GM18520 (cell line): ENCODE data around the gene SBNO2.

Experiments
- ATAC-seq: cut with Tn5 transposase; IDR thresholded peaks from one replicate; pipeline ENCODE4 v1.9.1; 2021; ENCODE audit not compliant: unreplicated experiment

SBNO2 gene

DNA sequence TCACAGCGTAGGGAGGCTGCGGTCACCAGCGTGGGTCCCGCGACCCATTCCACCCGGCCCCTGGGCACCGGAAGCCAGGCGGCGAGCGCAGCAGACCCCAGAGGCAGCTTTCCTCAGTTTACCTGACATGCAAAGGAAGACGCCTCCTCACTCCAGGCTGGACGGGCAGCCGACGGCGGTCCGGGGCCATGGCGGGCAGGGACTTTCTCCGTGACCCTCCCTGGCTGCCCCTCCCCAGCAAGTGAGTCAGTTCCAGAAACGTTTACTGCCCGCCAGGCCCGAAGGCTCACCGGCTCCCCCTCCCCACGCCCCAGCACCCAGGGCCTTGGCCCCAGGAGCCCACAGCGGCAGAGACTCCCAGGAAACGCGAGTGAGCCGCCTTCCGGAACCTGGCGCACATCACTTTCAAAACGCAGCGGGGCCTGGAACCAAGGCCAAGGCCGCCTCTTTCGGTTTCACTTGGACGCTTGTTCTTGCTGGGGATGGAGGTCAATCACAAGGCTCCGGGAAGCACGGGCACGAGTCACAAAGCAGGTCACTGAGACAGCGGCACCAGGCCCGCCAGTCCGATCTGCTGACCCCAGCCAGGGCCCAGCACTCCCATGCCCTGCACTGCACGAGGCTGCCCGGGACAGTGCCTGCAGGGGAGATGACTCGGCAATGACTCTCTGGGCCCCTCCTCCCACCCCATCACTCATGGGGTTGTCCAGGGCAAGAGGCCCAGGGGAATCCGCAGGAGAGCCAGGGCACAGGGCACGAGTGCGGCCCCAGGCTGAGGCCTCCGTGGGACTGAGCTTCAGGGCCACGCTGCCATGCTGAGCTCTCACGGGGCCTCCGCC, 5.3 kb downstream of the SBNO2 start:
- ATAC-seq: no peak

GRCh38 chr19:1167687-1168571, 6.1 kb downstream of the SBNO2 start:
- no peak for ATAC-seq

- no peak for ATAC-seq
Observed at GRCh38 chr19:1166872-1167573, 7.0 kb downstream of the SBNO2 start.

DNA sequence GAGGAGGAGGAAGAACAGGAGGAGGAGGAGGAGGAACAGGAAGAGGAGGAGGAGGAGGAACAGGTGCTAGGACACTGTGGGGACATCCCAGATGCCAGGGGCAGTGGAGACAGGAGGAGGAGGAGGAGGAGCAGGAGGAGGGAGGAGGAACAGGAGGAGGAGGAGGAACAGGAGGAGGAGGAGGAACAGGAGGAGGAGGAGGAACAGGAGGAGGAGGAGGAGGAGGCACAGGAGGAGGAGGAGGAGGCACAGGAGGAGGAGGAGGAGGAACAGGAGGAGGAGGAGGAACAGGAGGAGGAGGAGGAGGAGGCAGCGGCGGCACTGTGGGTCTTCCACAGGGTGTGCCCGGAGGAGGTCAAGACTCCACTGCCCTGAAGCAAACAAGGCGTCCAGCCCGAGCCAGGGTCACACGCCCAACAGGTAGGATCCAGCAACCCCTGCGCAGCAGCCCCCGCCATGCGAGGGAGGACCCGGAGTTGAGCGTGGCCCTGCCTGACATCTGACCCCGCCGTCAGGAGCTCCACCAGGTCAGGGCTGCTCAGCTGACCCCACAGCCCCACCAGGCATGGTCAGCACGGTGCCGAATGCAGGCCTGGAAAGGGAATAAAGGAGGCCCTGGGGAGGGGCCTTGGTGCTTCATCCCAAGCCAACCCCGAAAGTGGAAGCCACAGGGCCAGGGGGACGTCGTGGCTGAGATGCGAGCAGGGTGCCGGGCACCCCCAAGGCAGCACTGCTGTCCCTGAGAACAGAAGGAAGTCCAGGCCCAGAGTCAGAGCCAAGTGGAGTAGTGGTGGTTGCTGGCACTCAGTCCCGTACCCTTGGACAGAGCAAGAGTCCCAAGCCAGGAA, 9.2 kb downstream of the SBNO2 start:
- ATAC-seq: no peak

- ATAC-seq: no peak
Observed at GRCh38 chr19:1163934-1164683, 10.0 kb downstream of the SBNO2 start.

GRCh38 chr19:1163283-1163933, 10.7 kb downstream of the SBNO2 start:
- no peak for ATAC-seq

GRCh38 chr19:1162404-1163282, 11.4 kb downstream of the SBNO2 start:
- no peak for ATAC-seq

GRCh38 chr19:1161716-1162115, 12.4 kb downstream of the SBNO2 start:
- no peak for ATAC-seq

- ATAC-seq: no peak
Observed at GRCh38 chr19:1159864-1160595, 14.0 kb downstream of the SBNO2 start.

DNA sequence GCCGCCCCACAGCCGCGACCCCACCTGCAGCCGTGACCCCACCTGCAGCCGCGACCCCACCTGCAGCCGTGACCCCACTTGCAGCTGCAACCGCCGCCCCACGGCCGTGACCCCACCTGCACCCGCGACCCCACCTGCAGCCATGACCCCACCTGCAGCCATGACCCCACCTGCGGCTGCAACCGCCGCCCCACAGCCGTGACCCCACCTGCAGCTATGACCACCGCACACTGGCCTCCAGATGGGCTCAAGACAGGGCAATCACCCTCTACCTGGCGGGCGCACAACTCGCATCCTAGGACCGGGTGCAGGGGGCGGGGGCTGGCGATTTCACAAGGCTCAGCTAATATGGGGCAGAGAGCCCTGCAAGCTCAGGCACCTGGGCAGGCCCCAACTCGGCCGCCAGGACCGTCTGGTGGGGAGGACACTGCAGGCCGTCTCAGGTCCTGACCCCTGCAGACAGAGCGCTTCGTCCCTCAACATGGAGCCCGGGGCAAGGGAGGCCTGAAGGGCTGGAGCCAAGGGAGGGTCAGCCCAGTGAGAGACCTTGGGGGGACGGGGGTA, 15.1 kb downstream of the SBNO2 start:
- ATAC-seq: no peak

- ATAC-seq: no peak
Observed at GRCh38 chr19:1157931-1158884, 15.9 kb downstream of the SBNO2 start.

GRCh38 chr19:1156830-1157615, 17.0 kb downstream of the SBNO2 start:
- ATAC-seq: no peak

DNA sequence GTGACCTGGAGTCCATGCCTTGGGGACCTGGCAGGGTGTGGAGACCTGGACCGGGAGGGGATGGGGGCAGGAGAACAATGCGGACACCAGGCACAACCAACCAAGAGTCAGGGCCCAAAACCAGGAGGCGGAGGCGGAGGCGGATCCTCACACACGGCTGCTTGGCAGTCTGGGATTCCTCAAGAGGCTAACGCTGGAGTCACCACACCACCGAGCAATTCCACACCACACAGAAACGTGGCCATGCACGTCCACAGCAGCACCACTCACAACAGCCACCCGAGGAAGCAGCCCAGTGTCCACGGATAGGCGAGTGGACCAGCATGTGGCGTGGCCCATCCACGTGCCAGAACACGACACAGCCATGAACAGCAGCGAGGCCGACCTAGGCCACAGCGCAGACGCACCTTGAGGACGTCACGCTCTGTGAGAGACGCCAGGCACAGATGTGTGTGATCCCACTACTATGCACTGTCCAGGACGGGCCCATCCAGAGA, 17.7 kb downstream of the SBNO2 start:
- no peak for ATAC-seq

DNA sequence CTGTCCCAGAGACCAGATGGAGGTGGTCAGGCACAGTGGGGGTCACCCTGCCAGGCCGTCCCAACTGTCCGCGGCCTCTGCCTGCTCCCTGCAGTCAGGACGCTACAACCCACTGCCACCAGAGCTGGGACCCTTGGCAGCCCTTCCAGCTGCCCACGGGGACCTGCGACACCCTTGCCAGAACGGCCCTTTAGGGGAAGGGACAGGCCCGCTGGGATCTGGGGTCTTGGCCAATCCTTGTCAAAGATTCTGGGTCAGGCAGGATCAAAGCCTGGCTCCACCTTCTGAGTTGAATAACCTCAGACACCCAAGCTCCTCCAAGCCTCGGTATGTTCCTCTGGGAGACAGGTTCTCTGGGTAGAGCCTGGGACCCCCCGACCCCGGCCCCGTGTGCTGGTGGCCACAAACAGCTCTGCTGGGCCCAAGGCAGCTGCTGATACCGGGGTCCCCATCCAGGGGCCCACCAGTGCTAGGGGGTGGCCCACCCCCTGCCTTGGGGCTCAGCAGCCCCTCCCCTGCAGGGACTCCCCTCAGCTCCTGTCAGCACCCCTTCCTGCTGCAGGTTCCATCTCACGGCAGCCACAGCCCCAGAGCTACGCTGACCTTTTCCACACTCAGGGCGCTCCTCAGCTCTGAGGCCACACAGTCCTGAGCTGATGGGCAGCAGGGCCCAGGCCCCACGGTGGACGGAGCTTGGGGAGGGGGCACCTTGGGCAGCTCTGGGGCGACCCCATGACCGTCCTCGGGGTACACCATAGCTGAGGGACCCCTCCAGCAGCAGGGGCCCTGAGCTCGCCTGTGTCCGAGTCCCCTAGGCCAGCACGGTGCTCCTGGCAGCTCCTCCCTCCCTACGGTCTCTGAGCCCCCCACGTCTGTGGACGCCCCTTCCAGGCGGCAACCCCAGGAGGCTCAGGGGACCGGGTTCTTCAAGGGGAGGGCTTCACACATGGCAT, 18.4 kb downstream of the SBNO2 start:
- ATAC-seq: no peak
